Thoracic aorta (tissue), 2 donors: ENCODE data around the gene NPPA. TPM values are rescaled to one million over a fixed set of nuclear protein-coding genes. Genes with fewer than 3 reads are reported as not detected.

Source experiments
- ATAC-seq: fragments of 150-250 bp; one replicate; pipeline ENCODE4 v1.8.0; 2017; ENCODE audit warnings: low read depth; ENCODE audit not compliant: insufficient number of reproducible peaks, low FRiP score
- DNase-seq: peaks from one replicate; pipeline ENCODE4 v3.0.0-alpha.2; 2020; ENCODE audit warnings: low spot score
- H3K27ac ChIP-seq, 2 donors: fragments of 200-600 bp; sonication (generic); 1 replicate in 1 of 2; 2 replicates in 1 of 2; pipeline ENCODE4 v1.5.1; 2016; ENCODE audit warnings: mild to moderate bottlenecking in 2 of 2, moderate library complexity in 2 of 2
- H3K27me3 ChIP-seq: fragments of 200-600 bp; sonication (generic); replicated peaks from 2 replicates; pipeline ENCODE4 v1.6.0; 2016; ENCODE audit warnings: mild to moderate bottlenecking; ENCODE audit not compliant: insufficient read depth
- H3K36me3 ChIP-seq: fragments of 200-600 bp; sonication (generic); one replicate; pipeline ENCODE4 v1.5.1; 2016
- H3K4me1 ChIP-seq, 2 donors: fragments of 200-600 bp; sonication (generic); 1 replicate in 1 of 2; 2 replicates in 1 of 2; pipeline versions ENCODE4 v1.5.1 to v1.6.0; 2016; ENCODE audit warnings: low read depth in 2 of 2, mild to moderate bottlenecking in 1 of 2; ENCODE audit not compliant: control insufficient read depth in 1 of 2
- H3K4me3 ChIP-seq: fragments of 200-600 bp; sonication (generic); 2 replicates; pipeline ENCODE4 v1.5.1; 2016; ENCODE audit warnings: mild to moderate bottlenecking
- H3K9me3 ChIP-seq: fragments of 200-600 bp; sonication (generic); 2 replicates; pipeline ENCODE4 v1.5.1; 2016
- total RNA-seq, 2 donors: library from RNA; depleted of rRNA; stranded (reverse); fragments of >200 nt; gene quantifications; one replicate each; pipeline versions ENCODE4 v1.1.0 to v1.2.3, GENCODE V29; 2016
- TF ChIP-seq, protein P1 (sequence below): fragments of 200-600 bp; sonication (generic); IDR thresholded peaks from one replicate; pipeline ENCODE4 v1.5.1; 2019; ENCODE audit warnings: antibody characterized with exemption

The NPPA gene
- total RNA-seq, 2 donors from 2014 or later: not detected

- Histone ChIP-seq H3K27ac (no peak overlapping the region), H3K9me3 (no peaks in the 10 kb centered on the region), H3K27me3 (no peaks in the 10 kb centered on the region), H3K36me3 (no peaks in the 10 kb centered on the region), H3K4me1 (peaks cover 0 to 15% of the 10 kb centered on the region in 2 donors), H3K4me3 (no peak overlapping the region)
- TF ChIP-seq, protein P1, sequence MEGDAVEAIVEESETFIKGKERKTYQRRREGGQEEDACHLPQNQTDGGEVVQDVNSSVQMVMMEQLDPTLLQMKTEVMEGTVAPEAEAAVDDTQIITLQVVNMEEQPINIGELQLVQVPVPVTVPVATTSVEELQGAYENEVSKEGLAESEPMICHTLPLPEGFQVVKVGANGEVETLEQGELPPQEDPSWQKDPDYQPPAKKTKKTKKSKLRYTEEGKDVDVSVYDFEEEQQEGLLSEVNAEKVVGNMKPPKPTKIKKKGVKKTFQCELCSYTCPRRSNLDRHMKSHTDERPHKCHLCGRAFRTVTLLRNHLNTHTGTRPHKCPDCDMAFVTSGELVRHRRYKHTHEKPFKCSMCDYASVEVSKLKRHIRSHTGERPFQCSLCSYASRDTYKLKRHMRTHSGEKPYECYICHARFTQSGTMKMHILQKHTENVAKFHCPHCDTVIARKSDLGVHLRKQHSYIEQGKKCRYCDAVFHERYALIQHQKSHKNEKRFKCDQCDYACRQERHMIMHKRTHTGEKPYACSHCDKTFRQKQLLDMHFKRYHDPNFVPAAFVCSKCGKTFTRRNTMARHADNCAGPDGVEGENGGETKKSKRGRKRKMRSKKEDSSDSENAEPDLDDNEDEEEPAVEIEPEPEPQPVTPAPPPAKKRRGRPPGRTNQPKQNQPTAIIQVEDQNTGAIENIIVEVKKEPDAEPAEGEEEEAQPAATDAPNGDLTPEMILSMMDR: no peak
- ATAC-seq (no peak), DNase-seq (no peak)
These were observed 34.3 kb upstream of the NPPA start for GRCh38 chr1:11881749-11882441.

GRCh38 chr1:11880911-11881748 lies 33.5 kb upstream of the NPPA start:
- no peak overlapping the region for H3K27ac ChIP-seq

GRCh38 chr1:11880181-11880575 lies 32.6 kb upstream of the NPPA start:
- Histone ChIP-seq H3K9me3 (no peaks in the 10 kb centered on the region), H3K27ac (no peak overlapping the region), H3K27me3 (no peaks in the 10 kb centered on the region), H3K4me3 (no peak overlapping the region), H3K36me3 (no peaks in the 10 kb centered on the region), H3K4me1 (peaks cover 0 to 15% of the 10 kb centered on the region in 2 donors)
- DNase-seq (no peak), ATAC-seq (no peak)
- TF ChIP-seq, protein P1: no peak

More at GRCh38 chr1:11880911-11881748, 33.5 kb upstream of the NPPA start:
- no peak overlapping the region for H3K4me3 ChIP-seq
- no peaks in the 10 kb centered on the region for H3K9me3 ChIP-seq
- H3K4me1 ChIP-seq: peaks cover 0 to 15% of the 10 kb centered on the region in 2 donors
- H3K36me3 ChIP-seq: no peaks in the 10 kb centered on the region
- TF ChIP-seq, protein P1: no peak
- H3K27me3 ChIP-seq: no peaks in the 10 kb centered on the region
- ATAC-seq: no peak
- no peak for DNase-seq

DNA sequence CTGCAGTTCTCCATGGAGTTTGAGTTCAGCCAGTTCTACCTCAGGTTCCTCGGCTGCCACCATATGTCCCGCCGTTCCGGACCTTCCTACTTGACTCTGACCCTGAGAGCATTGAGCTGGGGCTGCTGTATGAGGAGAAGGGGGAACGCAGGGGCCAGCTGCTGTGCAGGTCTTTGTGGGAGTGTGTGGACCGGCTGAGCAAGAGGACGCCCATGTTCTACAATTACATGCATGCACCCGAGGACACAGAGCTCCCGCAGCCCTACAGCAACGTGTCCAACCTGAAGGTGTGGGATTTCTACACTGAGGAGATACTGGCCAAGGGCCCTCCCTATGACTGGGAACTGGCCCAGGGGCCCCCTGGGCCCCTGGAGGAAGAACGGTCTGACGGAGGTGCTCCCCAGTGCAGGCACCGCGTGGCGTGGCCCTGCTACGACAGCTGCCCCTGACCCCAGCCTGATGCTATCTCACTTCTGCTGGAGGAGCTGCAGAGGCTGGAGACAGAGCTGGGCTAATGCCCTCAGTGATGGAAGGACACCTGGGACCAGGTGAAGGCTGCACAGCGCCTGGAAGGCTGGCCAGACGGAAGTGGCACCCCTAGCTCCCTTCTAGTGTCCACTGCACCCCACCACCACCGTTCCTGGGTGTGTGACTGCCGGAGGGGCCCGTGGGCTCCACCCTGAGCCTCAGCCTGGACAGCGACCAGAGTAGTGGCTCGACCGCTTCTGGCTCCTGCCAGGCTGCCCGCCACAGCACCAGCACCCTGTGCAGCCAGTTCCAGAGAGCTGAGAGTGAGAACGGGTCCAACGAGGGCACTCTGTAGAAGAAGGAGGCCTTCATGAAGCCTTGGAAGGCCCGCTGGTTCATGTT lies 32.0 kb upstream of the NPPA start:
- Histone ChIP-seq H3K9me3 (no peaks in the 10 kb centered on the region), H3K36me3 (no peaks in the 10 kb centered on the region), H3K27me3 (no peaks in the 10 kb centered on the region), H3K4me1 (peaks cover 0 to 18% of the 10 kb centered on the region in 2 donors), H3K27ac (no peak overlapping the region), H3K4me3 (no peak overlapping the region)
- TF ChIP-seq, protein P1: no peak
- DNase-seq: no peak
- no peak for ATAC-seq

- Histone ChIP-seq H3K4me3 (no peak overlapping the region), H3K27me3 (no peaks in the 10 kb centered on the region), H3K4me1 (peaks cover 0 to 24% of the 10 kb centered on the region in 2 donors), H3K27ac (no peak overlapping the region), H3K9me3 (no peaks in the 10 kb centered on the region), H3K36me3 (no peaks in the 10 kb centered on the region)
- DNase-seq: no peak
- no peak for ATAC-seq
- TF ChIP-seq, protein P1: no peak
These were observed 31.3 kb upstream of the NPPA start for GRCh38 chr1:11878891-11879190.
